Type B pancreatic cell (in vitro differentiated cells): ENCODE data around the gene ANKS1B. TPM values are rescaled to one million over a fixed set of nuclear protein-coding genes. Genes with fewer than 3 reads are reported as not detected.
"Not testable (repeated sequence)": the region's sequence is repeated elsewhere in the genome, so short reads cannot be mapped to it uniquely, and the experiment has no call there.

ENCODE experiments used
- DNase-seq: peaks from one replicate; pipeline ENCODE4 v3.0.0; 2021; ENCODE audit warnings: mixed read lengths; ENCODE audit not compliant: unreplicated experiment; ENCODE audit errors: extremely low spot score
- H3K27ac Mint-ChIP-seq: 2 replicates; pipeline ENCODE4 v1.8.0; 2021; ENCODE audit warnings: mild to moderate bottlenecking, mixed read lengths
- H3K27me3 Mint-ChIP-seq: 2 replicates; pipeline ENCODE4 v1.8.0; 2021; ENCODE audit warnings: mixed read lengths
- H3K36me3 Mint-ChIP-seq: 2 replicates; pipeline ENCODE4 v1.8.0; 2021; ENCODE audit warnings: mixed read lengths
- H3K4me1 Mint-ChIP-seq: one replicate; pipeline ENCODE4 v1.8.0; 2021; ENCODE audit warnings: mixed read lengths; ENCODE audit not compliant: unreplicated experiment
- H3K4me3 Mint-ChIP-seq: 2 replicates; pipeline ENCODE4 v1.8.0; 2021; ENCODE audit warnings: mild to moderate bottlenecking, mixed read lengths
- H3K9me3 Mint-ChIP-seq: 2 replicates; pipeline ENCODE4 v1.8.0; 2021; ENCODE audit warnings: mixed read lengths
- total RNA-seq: library from RNA; stranded (reverse); gene quantifications from 2 replicates; pipeline ENCODE4 v1.2.1, GENCODE V29; 2021; ENCODE audit warnings: low replicate concordance
- TF ChIP-seq, protein P1 (sequence below): fragments of 200-600 bp; sonication (generic); conservative IDR thresholded peaks from 2 replicates; pipeline ENCODE4 v1.5.0; 2021; ENCODE audit warnings: antibody characterized with exemption, mild to moderate bottlenecking

The ANKS1B gene
- total RNA-seq, 1 donor from 2014 or later, result 4.7 TPM

- no peaks in the 10 kb centered on the region for H3K9me3 Mint-ChIP-seq
- H3K27ac Mint-ChIP-seq, result no peak overlapping the region
- H3K4me3 Mint-ChIP-seq, result no peak overlapping the region
Observed at GRCh38 chr12:99598785-99599184, 386.0 kb downstream of the ANKS1B start.

DNA sequence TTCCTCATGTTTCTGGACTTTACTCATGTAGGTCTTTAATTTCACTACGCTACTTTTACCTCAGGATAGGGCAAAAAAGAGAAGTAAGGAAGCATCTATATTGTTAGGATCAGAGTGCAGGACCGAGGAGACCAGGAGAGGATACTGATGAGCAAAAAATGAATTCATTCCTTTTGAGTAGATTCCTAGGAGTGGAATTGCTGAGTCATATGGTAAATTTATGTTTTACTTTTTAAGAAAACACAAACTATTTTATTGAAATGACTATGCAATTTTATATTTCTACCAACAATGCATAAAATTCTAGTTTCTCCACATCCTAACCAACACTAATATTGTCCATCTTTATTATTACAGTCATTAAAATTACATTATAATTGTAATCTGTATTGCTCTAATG is 388.0 kb downstream of the ANKS1B start:
- H3K4me1 Mint-ChIP-seq, result no peaks in the 10 kb centered on the region
- TF ChIP-seq, protein P1, sequence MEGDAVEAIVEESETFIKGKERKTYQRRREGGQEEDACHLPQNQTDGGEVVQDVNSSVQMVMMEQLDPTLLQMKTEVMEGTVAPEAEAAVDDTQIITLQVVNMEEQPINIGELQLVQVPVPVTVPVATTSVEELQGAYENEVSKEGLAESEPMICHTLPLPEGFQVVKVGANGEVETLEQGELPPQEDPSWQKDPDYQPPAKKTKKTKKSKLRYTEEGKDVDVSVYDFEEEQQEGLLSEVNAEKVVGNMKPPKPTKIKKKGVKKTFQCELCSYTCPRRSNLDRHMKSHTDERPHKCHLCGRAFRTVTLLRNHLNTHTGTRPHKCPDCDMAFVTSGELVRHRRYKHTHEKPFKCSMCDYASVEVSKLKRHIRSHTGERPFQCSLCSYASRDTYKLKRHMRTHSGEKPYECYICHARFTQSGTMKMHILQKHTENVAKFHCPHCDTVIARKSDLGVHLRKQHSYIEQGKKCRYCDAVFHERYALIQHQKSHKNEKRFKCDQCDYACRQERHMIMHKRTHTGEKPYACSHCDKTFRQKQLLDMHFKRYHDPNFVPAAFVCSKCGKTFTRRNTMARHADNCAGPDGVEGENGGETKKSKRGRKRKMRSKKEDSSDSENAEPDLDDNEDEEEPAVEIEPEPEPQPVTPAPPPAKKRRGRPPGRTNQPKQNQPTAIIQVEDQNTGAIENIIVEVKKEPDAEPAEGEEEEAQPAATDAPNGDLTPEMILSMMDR, result no peak
- H3K27ac Mint-ChIP-seq, result no peak overlapping the region
- H3K36me3 Mint-ChIP-seq, result no peaks in the 10 kb centered on the region
- DNase-seq, result no peak
- no peaks in the 10 kb centered on the region for H3K9me3 Mint-ChIP-seq
- H3K27me3 Mint-ChIP-seq, result peaks cover 4% of the 10 kb centered on the region
- H3K4me3 Mint-ChIP-seq, result no peak overlapping the region

More at GRCh38 chr12:99598785-99599184, 386.0 kb downstream of the ANKS1B start:
- Mint-ChIP-seq H3K36me3 (no peaks in the 10 kb centered on the region), H3K4me1 (no peaks in the 10 kb centered on the region), H3K27me3 (peaks cover 4% of the 10 kb centered on the region)
- no peak for DNase-seq
- TF ChIP-seq, protein P1, result no peak

- DNase-seq, H3K4me3 Mint-ChIP-seq, H3K36me3 Mint-ChIP-seq, H3K9me3 Mint-ChIP-seq, H3K27ac Mint-ChIP-seq, H3K4me1 Mint-ChIP-seq, H3K27me3 Mint-ChIP-seq: not testable (repeated sequence)
Observed at GRCh38 chr12:99577125-99577524, 407.6 kb downstream of the ANKS1B start.

DNA sequence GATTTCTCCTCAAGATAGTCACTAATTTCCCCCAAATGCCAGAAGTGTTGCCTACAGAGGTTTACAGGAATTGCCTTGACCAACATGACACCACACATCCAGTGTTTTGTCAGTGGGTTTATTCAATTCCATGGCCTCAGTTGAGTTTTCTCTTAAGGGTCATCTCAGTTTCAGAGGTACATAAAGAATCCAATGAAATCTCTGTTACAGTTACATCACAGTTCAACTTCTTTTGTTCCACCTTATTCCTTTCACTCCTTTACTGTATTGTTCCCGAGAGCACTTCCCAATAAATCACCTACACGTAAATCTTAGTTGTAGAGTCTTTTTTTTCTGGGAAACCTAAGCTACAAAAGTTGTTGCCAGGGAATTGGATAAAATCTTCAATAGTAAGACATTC is 410.8 kb downstream of the ANKS1B start:
- Mint-ChIP-seq H3K27me3 (no peaks in the 10 kb centered on the region), H3K27ac (no peak overlapping the region), H3K36me3 (no peaks in the 10 kb centered on the region), H3K4me1 (no peaks in the 10 kb centered on the region), H3K9me3 (no peaks in the 10 kb centered on the region), H3K4me3 (no peak overlapping the region)
- no peak for DNase-seq
- TF ChIP-seq, protein P1, result no peak

DNA sequence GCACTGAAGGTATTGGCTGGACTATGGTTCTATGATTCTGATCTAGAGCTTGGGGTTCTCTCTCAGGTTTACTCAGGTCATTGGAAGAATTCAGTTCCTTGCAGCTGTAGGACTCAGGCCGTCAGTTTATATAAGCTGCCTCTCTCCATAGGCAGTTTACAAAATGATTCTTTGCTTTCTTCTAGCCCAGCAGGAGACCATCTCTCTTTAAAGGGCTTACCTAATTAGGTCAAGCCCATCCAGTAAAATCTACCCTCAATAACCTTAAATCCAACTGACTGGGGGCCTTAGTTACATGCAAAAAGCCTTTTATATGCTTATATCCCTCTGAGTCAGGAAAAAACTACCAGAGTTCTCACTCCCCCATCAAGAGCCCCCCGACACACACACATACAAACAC is 417.7 kb downstream of the ANKS1B start:
- no peaks in the 10 kb centered on the region for H3K4me1 Mint-ChIP-seq
- H3K36me3 Mint-ChIP-seq, result no peaks in the 10 kb centered on the region
- no peaks in the 10 kb centered on the region for H3K9me3 Mint-ChIP-seq
- no peak overlapping the region for H3K27ac Mint-ChIP-seq
- TF ChIP-seq, protein P1, result no peak
- no peaks in the 10 kb centered on the region for H3K27me3 Mint-ChIP-seq
- no peak overlapping the region for H3K4me3 Mint-ChIP-seq
- DNase-seq, result no peak

- Mint-ChIP-seq H3K4me3 (no peak overlapping the region), H3K4me1 (no peaks in the 10 kb centered on the region)
Observed at GRCh38 chr12:99558109-99558508, 426.6 kb downstream of the ANKS1B start.

More at GRCh38 chr12:99558109-99558508, 426.6 kb downstream of the ANKS1B start:
- Mint-ChIP-seq H3K27ac (no peak overlapping the region), H3K9me3 (peaks cover 10% of the 10 kb centered on the region), H3K27me3 (no peaks in the 10 kb centered on the region), H3K36me3 (no peaks in the 10 kb centered on the region)
- no peak for DNase-seq
- TF ChIP-seq, protein P1, result no peak
